Astrocyte (in vitro differentiated cells and primary cell): Measurements from ENCODE around the gene APOC4. TPM values are rescaled to one million over a fixed set of nuclear protein-coding genes. Genes with fewer than 3 reads are reported as not detected.
"Not testable (repeated sequence)": the region's sequence is repeated elsewhere in the genome, so short reads cannot be mapped to it uniquely, and the experiment has no call there.

ENCODE experiments used
- DNase-seq: peaks from one replicate; pipeline ENCODE4 v3.0.0-alpha.2; 2010; ENCODE audit warnings: low read depth
- FAIRE-seq: peaks from 2 replicates; lab custom pipeline; 2011; peaks lifted over from hg19 to GRCh38; lab: Jason Lieb, UNC
- H2AFZ ChIP-seq: 2 replicates; pipeline ENCODE4 v1.6.0; 2012; ENCODE audit warnings: low read depth, low read length, inconsistent platforms
- H3K27ac ChIP-seq: 2 replicates; pipeline ENCODE4 v1.5.1; 2011; ENCODE audit warnings: low read depth, low read length, inconsistent platforms
- H3K27me3 ChIP-seq: 2 replicates; pipeline ENCODE4 v1.6.0; 2011; ENCODE audit warnings: low read length, inconsistent platforms; ENCODE audit not compliant: insufficient read depth
- H3K36me3 ChIP-seq: 2 replicates; pipeline ENCODE4 v1.5.1; 2011; ENCODE audit warnings: low read length, inconsistent platforms; ENCODE audit not compliant: insufficient read depth
- H3K4me1 ChIP-seq: 2 replicates; pipeline ENCODE4 v1.5.1; 2011; ENCODE audit warnings: low read length, inconsistent platforms; ENCODE audit not compliant: insufficient read depth
- H3K4me2 ChIP-seq: 2 replicates; pipeline ENCODE4 v1.6.0; 2012; ENCODE audit warnings: low read length, inconsistent platforms
- H3K4me3 ChIP-seq: 2 replicates; pipeline ENCODE4 v1.5.1; 2011; ENCODE audit warnings: low read depth, mild to moderate bottlenecking, low read length, inconsistent platforms; ENCODE audit not compliant: insufficient read depth
- H3K79me2 ChIP-seq: 2 replicates; pipeline ENCODE4 v1.6.0; 2012; ENCODE audit warnings: mild to moderate bottlenecking, low read length, inconsistent platforms; ENCODE audit not compliant: insufficient read depth
- H3K9ac ChIP-seq: 2 replicates; pipeline ENCODE4 v1.6.0; 2012; ENCODE audit warnings: mild to moderate bottlenecking, low read length, inconsistent platforms
- H3K9me3 ChIP-seq: 2 replicates; pipeline ENCODE4 v1.5.1; 2012; ENCODE audit warnings: low read depth, mild to moderate bottlenecking, low read length, inconsistent platforms; ENCODE audit not compliant: insufficient read depth
- H4K20me1 ChIP-seq: 2 replicates; pipeline ENCODE4 v1.6.0; 2012; ENCODE audit warnings: low read length, inconsistent platforms; ENCODE audit not compliant: insufficient read depth
- H3K27ac Mint-ChIP-seq: one replicate; pipeline ENCODE4 v1.8.0; 2021; ENCODE audit warnings: mild to moderate bottlenecking, mixed read lengths; ENCODE audit not compliant: unreplicated experiment
- H3K27me3 Mint-ChIP-seq: one replicate; pipeline ENCODE4 v1.8.0; 2021; ENCODE audit warnings: low read depth, mixed read lengths; ENCODE audit not compliant: unreplicated experiment
- H3K36me3 Mint-ChIP-seq: one replicate; pipeline ENCODE4 v1.8.0; 2021; ENCODE audit warnings: low read depth, mixed read lengths; ENCODE audit not compliant: unreplicated experiment
- H3K4me1 Mint-ChIP-seq: one replicate; pipeline ENCODE4 v1.8.0; 2021; ENCODE audit warnings: low read depth, mixed read lengths; ENCODE audit not compliant: unreplicated experiment
- H3K4me3 Mint-ChIP-seq: one replicate; pipeline ENCODE4 v1.8.0; 2021; ENCODE audit warnings: mild to moderate bottlenecking, moderate library complexity, mixed read lengths; ENCODE audit not compliant: unreplicated experiment
- H3K9me3 Mint-ChIP-seq: one replicate; pipeline ENCODE4 v1.8.0; 2021; ENCODE audit warnings: mild to moderate bottlenecking, mixed read lengths; ENCODE audit not compliant: unreplicated experiment
- EZH2 ChIP-seq: IDR thresholded peaks from 2 replicates; pipeline ENCODE4 v1.6.1; 2012; ENCODE audit warnings: mild to moderate bottlenecking, low read length, inconsistent platforms; ENCODE audit not compliant: insufficient read depth
- total RNA-seq: library from RNA; stranded (reverse); gene quantifications from 2 replicates; pipeline ENCODE4 v1.2.1, GENCODE V29; 2021
- TF ChIP-seq, protein P1 (sequence below): IDR thresholded peaks from 2 replicates; pipeline ENCODE4 v1.5.1; 2011; ENCODE audit warnings: low read depth, mild to moderate bottlenecking, inconsistent platforms, low read length, moderate library complexity; ENCODE audit not compliant: insufficient read depth

Gene APOC4
- total RNA-seq, 1 donor from 2014 or later: not detected

DNA sequence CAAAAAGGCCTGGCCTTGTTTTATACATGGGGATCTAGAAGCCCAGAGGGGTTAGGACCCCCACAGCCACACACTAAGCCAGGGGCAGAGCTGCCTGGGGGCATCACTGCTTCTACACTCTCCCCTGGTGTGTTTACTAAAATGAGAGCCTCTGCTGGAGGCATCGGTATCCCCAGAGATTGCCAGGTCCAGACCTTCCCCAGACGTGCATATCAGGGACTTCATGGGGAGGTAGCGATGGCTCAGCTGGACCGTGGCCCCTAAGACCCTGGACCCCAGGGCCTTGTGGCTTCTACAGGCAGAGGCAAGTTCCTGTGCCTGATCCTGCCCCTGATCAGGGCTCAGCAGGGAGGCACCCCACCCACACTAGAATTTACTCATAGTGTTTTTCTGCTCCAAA lies 26.6 kb downstream of the APOC4 start:
- Histone ChIP-seq H3K4me3 (no peak overlapping the region), H3K79me2 (peaks cover 17% of the 10 kb centered on the region), H3K27me3 (no peaks in the 10 kb centered on the region), H4K20me1 (peaks cover 31% of the 10 kb centered on the region), H3K4me1 (no peaks in the 10 kb centered on the region), H2AFZ (no peak overlapping the region), H3K9me3 (no peaks in the 10 kb centered on the region), H3K36me3 (peaks cover 15% of the 10 kb centered on the region), H3K9ac (no peak overlapping the region), H3K4me2 (no peak overlapping the region), H3K27ac (no peak overlapping the region)
- H3K4me1 Mint-ChIP-seq: no peaks in the 10 kb centered on the region
- H3K36me3 Mint-ChIP-seq: peaks cover 4% of the 10 kb centered on the region
- H3K9me3 Mint-ChIP-seq: no peaks in the 10 kb centered on the region
- FAIRE-seq (no peak), DNase-seq (no peak)
- H3K4me3 Mint-ChIP-seq: no peak overlapping the region
- TF ChIP-seq EZH2: no peak
- TF ChIP-seq, protein P1, sequence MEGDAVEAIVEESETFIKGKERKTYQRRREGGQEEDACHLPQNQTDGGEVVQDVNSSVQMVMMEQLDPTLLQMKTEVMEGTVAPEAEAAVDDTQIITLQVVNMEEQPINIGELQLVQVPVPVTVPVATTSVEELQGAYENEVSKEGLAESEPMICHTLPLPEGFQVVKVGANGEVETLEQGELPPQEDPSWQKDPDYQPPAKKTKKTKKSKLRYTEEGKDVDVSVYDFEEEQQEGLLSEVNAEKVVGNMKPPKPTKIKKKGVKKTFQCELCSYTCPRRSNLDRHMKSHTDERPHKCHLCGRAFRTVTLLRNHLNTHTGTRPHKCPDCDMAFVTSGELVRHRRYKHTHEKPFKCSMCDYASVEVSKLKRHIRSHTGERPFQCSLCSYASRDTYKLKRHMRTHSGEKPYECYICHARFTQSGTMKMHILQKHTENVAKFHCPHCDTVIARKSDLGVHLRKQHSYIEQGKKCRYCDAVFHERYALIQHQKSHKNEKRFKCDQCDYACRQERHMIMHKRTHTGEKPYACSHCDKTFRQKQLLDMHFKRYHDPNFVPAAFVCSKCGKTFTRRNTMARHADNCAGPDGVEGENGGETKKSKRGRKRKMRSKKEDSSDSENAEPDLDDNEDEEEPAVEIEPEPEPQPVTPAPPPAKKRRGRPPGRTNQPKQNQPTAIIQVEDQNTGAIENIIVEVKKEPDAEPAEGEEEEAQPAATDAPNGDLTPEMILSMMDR: no peak
- no peaks in the 10 kb centered on the region for H3K27me3 Mint-ChIP-seq
- no peak overlapping the region for H3K27ac Mint-ChIP-seq

DNA sequence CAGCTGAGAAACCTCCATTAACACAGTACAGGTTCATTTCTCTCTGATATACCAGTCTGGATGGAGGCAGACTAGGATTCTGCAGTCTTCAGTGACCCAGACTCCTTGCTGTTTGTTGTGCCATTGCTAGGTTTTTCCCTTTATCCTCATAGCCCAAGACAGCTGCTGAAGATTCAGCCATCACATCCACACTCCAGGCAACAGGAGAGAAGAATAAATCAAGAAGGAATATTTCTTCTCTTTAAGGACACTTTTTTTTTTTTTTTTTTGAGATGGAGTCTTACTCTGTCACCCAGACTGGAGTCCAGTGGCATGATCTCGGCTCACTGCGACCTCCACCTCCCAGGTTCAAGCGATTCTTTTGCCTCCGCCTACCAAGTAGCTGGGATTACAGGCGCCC lies 27.4 kb downstream of the APOC4 start:
- Mint-ChIP-seq H3K4me3 (no peak overlapping the region), H3K27ac (no peak overlapping the region), H3K4me1 (no peaks in the 10 kb centered on the region), H3K27me3 (no peaks in the 10 kb centered on the region), H3K9me3 (no peaks in the 10 kb centered on the region), H3K36me3 (peaks cover 3% of the 10 kb centered on the region)
- H3K36me3 ChIP-seq: peaks cover 20% of the 10 kb centered on the region
- no peak overlapping the region for H3K9ac ChIP-seq
- H3K4me2 ChIP-seq: no peak overlapping the region
- TF ChIP-seq, protein P1: no peak
- TF ChIP-seq EZH2: no peak
- no peak overlapping the region for H2AFZ ChIP-seq
- H3K9me3 ChIP-seq: no peaks in the 10 kb centered on the region
- DNase-seq (no peak), FAIRE-seq (no peak)
- peaks cover 30% of the 10 kb centered on the region for H4K20me1 ChIP-seq
- H3K4me3 ChIP-seq: no peak overlapping the region
- H3K27me3 ChIP-seq: no peaks in the 10 kb centered on the region
- no peaks in the 10 kb centered on the region for H3K4me1 ChIP-seq
- peaks cover 17% of the 10 kb centered on the region for H3K79me2 ChIP-seq
- H3K27ac ChIP-seq: no peak overlapping the region

DNA sequence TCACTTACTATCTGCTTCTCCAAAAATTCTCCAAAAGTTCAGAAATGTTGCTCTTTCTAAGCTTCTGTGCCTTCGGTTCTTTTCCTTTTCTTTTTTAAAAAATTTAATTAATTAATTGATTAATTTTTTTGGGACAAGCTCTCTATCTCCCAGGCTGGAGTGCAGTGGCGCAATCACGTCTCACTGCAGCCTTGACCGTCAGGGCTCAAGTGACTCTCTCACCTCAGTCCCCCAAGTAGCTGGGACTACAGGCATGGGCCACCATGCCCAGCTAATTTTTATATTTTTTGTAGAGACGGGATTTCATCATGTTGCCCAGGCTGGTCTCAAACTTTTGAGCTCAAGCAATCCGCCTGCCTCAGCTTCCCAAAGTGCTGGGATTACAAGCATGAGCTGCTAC lies 29.4 kb downstream of the APOC4 start:
- not testable (repeated sequence) for H3K9ac ChIP-seq, FAIRE-seq, H3K27me3 ChIP-seq, DNase-seq, H3K36me3 Mint-ChIP-seq, H3K4me1 ChIP-seq, H3K27ac Mint-ChIP-seq, H3K9me3 Mint-ChIP-seq, H3K27ac ChIP-seq, H3K4me3 Mint-ChIP-seq, H3K4me1 Mint-ChIP-seq, H3K9me3 ChIP-seq, H2AFZ ChIP-seq, H3K4me3 ChIP-seq, H3K4me2 ChIP-seq, H3K27me3 Mint-ChIP-seq
- peaks cover 24% of the 10 kb centered on the region for H4K20me1 ChIP-seq
- peaks cover 19% of the 10 kb centered on the region for H3K36me3 ChIP-seq
- peaks cover 14% of the 10 kb centered on the region for H3K79me2 ChIP-seq
